ENCODE results near the gene CACNA1I. TPM values are rescaled to one million over a fixed set of nuclear protein-coding genes. Genes with fewer than 3 reads are reported as not detected.
A peak's percentile ranks its signal among the peaks of the same experiment; 100 is the strongest.

The CACNA1I gene
- total RNA-seq, 2 experiments from 2014 or later: 0.36 to 0.57 TPM

DNA sequence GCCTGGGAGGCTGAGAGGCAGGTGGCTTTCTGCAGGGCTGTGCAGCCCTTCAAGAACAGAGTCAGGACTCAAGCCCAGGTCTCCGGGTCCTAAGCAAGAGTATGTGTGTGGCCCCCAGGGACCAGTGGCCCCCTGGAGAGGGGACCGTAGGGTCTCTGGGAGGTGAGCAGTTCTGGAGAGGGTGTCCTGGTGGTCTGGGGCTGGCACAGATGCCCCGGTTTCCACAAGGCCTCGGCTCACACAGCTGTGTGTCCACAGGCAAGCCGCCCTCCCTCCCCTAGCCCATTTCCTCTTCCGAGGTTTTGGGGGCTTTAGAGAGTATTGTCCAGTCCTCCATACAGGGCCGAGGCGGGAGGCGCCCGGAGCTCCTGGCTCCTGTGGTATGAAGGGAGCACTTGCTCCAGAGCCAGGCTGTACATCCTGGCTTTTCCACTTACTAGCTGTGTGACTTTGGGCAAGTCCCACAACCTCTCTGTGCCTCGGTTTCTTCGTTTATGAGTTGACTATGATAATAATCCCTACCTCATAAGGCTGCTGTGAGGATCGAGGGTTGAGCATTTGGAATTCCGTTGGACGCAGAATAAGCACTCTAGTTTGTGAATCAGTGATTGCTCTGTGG, 34.6 kb upstream of the CACNA1I start:
- H3K9me3 Mint-ChIP-seq: no peaks in the 10 kb centered on the region
- H3K27me3 Mint-ChIP-seq: no peaks in the 10 kb centered on the region
- H3K36me3 Mint-ChIP-seq: peaks cover 11% of the 10 kb centered on the region
- POLR2A ChIA-PET: no interaction called here
- H3K4me3 Mint-ChIP-seq: no peak overlapping the region
- no peak for DNase-seq
- H3K4me1 Mint-ChIP-seq (ENCODE audit: low read depth): peaks cover 24% of the 10 kb centered on the region
- intact Hi-C loops (cut with micrococcal nuclease): loop anchor here (10.0 kb wide), 1 partner anchor 781 kb away; the partner anchor contains the start of gene SUN2
- CTCF ChIA-PET: interaction anchor here (1.1 to 14.2 kb wide), 10 partner anchors 9 to 812 kb away, joined by 3 to 387 read pairs (median 12); no protein-coding TSS in a partner anchor
- H3K27ac Mint-ChIP-seq: no peak overlapping the region

DNA sequence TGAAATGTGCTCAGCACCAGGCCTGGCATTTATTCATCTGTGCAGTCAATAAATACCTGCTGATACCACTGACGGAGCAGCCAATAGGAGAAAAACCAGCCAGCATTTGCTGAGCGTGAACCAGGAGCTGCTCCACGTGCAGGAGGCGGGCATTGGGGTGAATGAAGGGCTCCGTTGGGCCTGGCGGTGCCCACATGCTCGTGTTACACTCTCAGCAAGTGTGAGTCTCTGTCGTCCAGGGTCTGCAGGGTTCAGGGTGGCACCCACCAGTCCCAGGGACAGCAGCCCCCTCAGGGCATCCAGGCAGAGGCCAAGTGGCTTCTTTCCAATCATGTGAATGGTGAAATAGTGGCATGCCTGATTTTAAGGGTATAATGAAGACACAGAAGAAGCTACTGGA, 33.8 kb upstream of the CACNA1I start:
- CTCF ChIA-PET: interaction anchor here (1.0 to 10.5 kb wide), 3 partner anchors 487 to 504 kb away, joined by 3 to 206 read pairs (median 56); no protein-coding TSS in a partner anchor
- intact Hi-C loops (cut with micrococcal nuclease): loop anchor here (10.0 kb wide), 1 partner anchor 782 kb away; the partner anchor contains the start of gene SUN2

DNA sequence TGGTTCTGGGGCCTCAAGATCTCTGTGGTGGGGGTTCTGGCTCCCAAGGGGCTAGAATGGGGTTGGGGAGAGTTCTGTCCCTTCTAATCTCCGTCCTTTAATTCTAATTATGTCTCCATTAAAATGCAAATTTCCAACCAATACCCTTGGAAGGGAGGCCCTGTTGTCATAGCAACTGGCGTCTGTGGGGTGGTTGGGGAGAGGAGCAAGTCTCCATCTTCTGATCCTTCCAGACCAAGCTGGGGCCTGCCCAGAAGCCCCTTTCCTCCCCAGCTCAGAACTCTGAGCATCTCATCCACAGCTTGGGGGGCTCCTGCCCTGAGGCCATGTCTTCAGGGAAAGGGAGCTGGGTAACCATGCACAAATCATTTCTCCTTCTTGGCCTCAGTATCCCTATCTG, 32.6 kb upstream of the CACNA1I start:
- Mint-ChIP-seq H3K4me1 (ENCODE audit: low read depth) (peaks cover 7% of the 10 kb centered on the region), H3K36me3 (no peaks in the 10 kb centered on the region), H3K9me3 (no peaks in the 10 kb centered on the region), H3K27me3 (no peaks in the 10 kb centered on the region), H3K27ac (no peak overlapping the region), H3K4me3 (no peak overlapping the region)
- DNase-seq: no peak
- ChIA-PET CTCF (interaction anchor here (5.0 to 10.5 kb wide), 2 partner anchors 486 to 498 kb away, joined by 56 to 206 read pairs; no protein-coding TSS in a partner anchor), POLR2A (no interaction called here)
- intact Hi-C loops (cut with micrococcal nuclease): loop anchor here (10.0 kb wide), 1 partner anchor 783 kb away; the partner anchor contains the start of gene SUN2

More for the DNA sequence above, 33.8 kb upstream of the CACNA1I start:
- no peaks in the 10 kb centered on the region for H3K9me3 Mint-ChIP-seq
- no peaks in the 10 kb centered on the region for H3K27me3 Mint-ChIP-seq
- no peak overlapping the region for H3K4me3 Mint-ChIP-seq
- peaks cover 16% of the 10 kb centered on the region for H3K4me1 Mint-ChIP-seq (ENCODE audit: low read depth)
- POLR2A ChIA-PET: no interaction called here
- no peak for DNase-seq
- peaks cover 7% of the 10 kb centered on the region for H3K36me3 Mint-ChIP-seq
- H3K27ac Mint-ChIP-seq: no peak overlapping the region

DNA sequence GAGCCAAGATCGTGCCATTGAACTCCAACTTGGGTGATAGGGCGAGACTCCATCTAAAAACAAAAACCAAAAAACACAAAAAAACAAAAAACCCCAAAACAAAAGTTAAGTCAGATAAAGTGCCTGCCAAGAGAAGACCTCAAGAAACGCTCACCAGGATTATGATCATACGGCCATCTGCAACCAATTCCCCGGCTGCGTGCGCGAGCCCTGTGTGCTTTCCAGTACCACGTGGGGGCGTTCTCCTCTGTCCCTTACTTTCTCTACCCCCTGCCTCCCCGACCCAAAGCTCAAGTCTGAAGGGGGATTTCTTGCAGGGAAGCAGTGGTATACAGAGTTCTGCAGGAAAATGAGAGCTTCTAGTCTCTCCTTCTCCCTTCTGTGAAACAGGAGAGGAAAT, 27.5 kb upstream of the CACNA1I start:
- CTCF ChIA-PET: interaction anchor here (1.1 to 2.1 kb wide), 3 partner anchors 9 to 482 kb away, joined by 3 to 12 read pairs (median 8); no protein-coding TSS in a partner anchor
- peak; percentile 50 for DNase-seq
- POLR2A ChIA-PET: no interaction called here
- Mint-ChIP-seq H3K4me1 (ENCODE audit: low read depth) (peaks cover 14% of the 10 kb centered on the region), H3K9me3 (no peaks in the 10 kb centered on the region), H3K36me3 (no peaks in the 10 kb centered on the region), H3K27ac (no peak overlapping the region), H3K27me3 (peaks cover 28% of the 10 kb centered on the region), H3K4me3 (no peak overlapping the region)
- intact Hi-C loops (cut with micrococcal nuclease): no loop called here

DNA sequence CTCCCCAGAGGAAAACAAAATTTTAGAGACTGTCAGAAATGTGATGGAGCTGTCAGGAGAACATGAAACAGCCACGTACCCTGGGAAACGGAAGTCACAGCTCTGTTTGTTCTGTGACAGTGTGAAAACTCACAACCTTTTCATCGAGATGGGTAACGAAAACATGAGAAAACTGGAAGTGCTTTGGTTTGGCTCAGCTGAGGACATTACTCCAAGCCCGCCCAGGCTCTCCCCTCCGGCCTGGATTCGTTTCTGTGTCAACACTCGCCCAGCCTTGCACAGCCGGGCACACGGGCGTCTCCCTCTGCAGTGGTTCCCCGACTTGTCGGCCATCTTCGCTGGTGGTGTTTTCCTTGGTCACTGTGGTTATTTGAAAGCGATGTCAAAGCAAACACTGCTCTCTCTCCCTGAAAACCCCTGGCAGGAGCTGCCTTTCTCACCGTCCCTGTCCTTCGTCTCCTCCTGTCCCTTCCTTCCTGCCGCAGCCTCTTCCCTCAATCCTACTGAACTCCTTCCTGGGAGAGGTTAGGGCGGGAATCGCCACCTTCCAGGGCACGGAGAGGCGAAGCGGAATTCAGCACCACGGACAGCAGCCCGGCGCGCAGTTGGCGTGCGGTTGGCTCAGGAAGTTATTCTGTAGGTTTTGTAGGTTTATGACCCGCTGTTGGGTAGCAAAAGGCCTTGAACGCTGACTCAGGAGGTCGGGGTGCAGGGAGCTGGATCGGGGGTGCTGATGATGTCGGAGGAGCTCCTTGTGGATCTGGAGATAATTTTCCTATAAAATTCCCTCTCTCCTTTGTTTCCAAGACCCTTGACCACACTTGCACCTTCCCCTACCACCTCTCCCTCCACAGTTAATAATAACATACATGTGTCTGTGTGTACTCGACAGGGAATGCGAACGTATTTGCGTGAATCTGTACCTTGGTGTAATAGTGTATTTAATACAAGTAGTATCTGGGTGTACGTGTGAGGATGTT, 24.9 kb upstream of the CACNA1I start:
- Mint-ChIP-seq H3K27ac (peak overlapping the region; percentile 15), H3K36me3 (no peaks in the 10 kb centered on the region), H3K4me3 (no peak overlapping the region), H3K9me3 (no peaks in the 10 kb centered on the region), H3K4me1 (ENCODE audit: low read depth) (peaks cover 14% of the 10 kb centered on the region), H3K27me3 (peaks cover 29% of the 10 kb centered on the region)
- peak; percentile 79 for DNase-seq
- intact Hi-C loops (cut with micrococcal nuclease): no loop called here
- CTCF ChIA-PET: interaction anchor here (0.8 to 1.7 kb wide), 5 partner anchors 11 to 490 kb away, joined by 3 to 12 read pairs (median 3); no protein-coding TSS in a partner anchor
- POLR2A ChIA-PET: no interaction called here

DNA sequence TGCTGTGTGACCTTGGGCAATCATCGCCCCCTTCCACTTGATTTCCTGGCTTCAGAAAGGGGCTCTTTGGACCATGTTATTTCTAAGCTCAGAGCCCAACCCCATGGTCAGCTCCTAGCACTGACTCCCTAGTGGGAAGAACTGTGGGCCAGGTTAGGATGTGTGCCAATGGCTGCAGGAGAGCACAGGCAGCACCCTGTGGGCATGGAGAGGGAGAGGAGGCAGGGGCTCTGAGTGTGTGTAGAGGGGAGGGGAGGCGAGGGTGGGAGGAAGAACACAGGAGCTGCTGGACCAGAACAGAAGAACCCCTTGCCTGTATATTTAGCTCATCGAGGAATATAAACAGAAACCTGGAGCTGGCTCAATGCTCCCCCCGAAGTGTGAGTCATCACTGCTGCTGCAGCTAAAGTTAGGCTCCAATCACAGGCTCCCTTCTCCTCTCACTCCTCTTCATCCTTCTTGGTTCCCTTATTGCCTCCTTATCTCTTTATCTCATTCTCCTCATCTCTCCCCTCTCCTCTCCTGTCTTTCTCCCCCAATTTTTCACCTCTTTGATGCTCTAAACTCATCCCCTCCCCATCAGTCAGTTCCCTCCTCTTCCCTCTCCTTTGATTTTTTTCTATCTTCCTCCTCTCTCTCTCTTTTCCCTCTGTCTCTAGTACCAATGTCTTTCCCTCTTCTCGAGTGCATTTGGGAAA, 23.5 kb upstream of the CACNA1I start:
- no peak for DNase-seq
- intact Hi-C loops (cut with micrococcal nuclease): no loop called here
- POLR2A ChIA-PET: no interaction called here
- Mint-ChIP-seq H3K27ac (no peak overlapping the region), H3K4me1 (ENCODE audit: low read depth) (peaks cover 14% of the 10 kb centered on the region), H3K27me3 (peaks cover 34% of the 10 kb centered on the region), H3K4me3 (no peak overlapping the region), H3K36me3 (no peaks in the 10 kb centered on the region), H3K9me3 (no peaks in the 10 kb centered on the region)
- CTCF ChIA-PET: interaction anchor here (1.0 kb wide), 1 partner anchor 13 kb away, joined by 3 read pairs; no protein-coding TSS in a partner anchor

DNA sequence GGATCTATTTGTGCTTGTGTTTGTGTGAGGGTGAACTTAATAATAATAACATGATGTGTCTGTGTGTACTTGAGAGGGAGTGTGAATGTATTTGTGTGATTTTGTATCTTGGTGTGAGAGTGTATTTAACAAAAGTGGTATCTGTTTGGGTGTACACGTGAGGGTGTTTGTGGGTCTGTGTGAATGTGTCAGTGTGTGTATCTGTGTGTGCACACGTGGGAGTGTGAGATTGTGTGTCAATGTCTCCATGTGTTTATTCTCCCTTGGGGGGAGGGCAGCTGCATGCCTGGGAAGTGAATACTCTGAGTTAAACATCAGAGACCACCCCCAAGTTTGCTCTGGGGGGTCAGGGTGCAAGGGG, 23.0 kb upstream of the CACNA1I start:
- Mint-ChIP-seq H3K4me1 (ENCODE audit: low read depth) (peaks cover 14% of the 10 kb centered on the region), H3K4me3 (no peak overlapping the region)
- intact Hi-C loops (cut with micrococcal nuclease): no loop called here

DNA sequence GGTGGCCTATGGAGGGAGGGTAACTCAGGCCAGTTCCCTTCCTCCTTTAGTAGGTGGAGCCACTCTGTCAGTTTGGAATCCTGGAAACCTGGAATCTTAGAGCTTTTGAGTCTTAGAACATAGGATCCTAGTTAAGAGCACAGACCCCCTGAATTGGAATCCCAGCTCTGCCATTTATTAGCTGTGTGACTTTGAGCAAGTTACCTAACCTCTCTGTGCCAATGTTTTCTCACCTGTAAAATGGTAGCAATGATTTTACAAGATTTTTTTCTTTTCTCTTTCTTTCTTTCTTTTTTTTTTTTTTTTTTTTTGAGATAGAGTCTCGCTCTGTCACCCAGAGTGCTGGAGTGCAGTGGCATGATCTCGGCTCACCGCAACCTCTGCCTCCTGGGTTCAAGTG, 17.1 kb upstream of the CACNA1I start:
- CTCF ChIA-PET: no interaction called here
- POLR2A ChIA-PET: no interaction called here
- Mint-ChIP-seq H3K27me3 (peaks cover 31% of the 10 kb centered on the region), H3K9me3 (no peaks in the 10 kb centered on the region), H3K4me1 (ENCODE audit: low read depth) (peaks cover 4% of the 10 kb centered on the region), H3K4me3 (no peak overlapping the region), H3K36me3 (no peaks in the 10 kb centered on the region), H3K27ac (no peak overlapping the region)
- intact Hi-C loops (cut with micrococcal nuclease): no loop called here
- no peak for DNase-seq

More for the DNA sequence above, 23.0 kb upstream of the CACNA1I start:
- Mint-ChIP-seq H3K36me3 (no peaks in the 10 kb centered on the region), H3K9me3 (no peaks in the 10 kb centered on the region), H3K27me3 (peaks cover 35% of the 10 kb centered on the region), H3K27ac (no peak overlapping the region)
- ChIA-PET POLR2A (no interaction called here), CTCF (no interaction called here)
- DNase-seq: no peak

DNA sequence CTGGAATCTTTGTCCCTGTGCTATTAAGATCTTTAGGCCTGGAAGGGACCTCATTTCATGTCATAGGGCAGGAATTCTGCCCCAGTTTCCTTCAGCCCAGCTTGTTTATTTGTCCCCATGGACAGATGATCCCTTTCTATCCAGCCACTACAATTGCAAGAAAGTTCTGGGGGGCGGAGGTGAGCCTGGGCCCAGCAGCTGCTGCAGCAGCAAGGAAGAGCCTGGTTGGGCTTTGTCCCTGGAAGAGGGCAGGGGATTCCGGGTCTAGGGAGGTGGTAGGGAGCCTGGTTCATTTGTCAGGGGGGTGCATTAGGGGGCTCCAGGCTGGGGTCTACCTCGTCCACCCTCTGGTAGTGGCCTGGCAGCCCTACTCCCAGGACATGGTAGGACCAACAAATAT, 16.4 kb upstream of the CACNA1I start:
- intact Hi-C loops (cut with micrococcal nuclease): no loop called here
- H3K4me1 Mint-ChIP-seq (ENCODE audit: low read depth): peaks cover 7% of the 10 kb centered on the region
- no peak overlapping the region for H3K4me3 Mint-ChIP-seq
- CTCF ChIA-PET: interaction anchor here (0.9 kb wide), 1 partner anchor 20 kb away, joined by 3 read pairs; no protein-coding TSS in a partner anchor
- peaks cover 35% of the 10 kb centered on the region for H3K27me3 Mint-ChIP-seq
- H3K36me3 Mint-ChIP-seq: no peaks in the 10 kb centered on the region
- no peak overlapping the region for H3K27ac Mint-ChIP-seq
- no peak for DNase-seq
- H3K9me3 Mint-ChIP-seq: no peaks in the 10 kb centered on the region
- POLR2A ChIA-PET: no interaction called here

DNA sequence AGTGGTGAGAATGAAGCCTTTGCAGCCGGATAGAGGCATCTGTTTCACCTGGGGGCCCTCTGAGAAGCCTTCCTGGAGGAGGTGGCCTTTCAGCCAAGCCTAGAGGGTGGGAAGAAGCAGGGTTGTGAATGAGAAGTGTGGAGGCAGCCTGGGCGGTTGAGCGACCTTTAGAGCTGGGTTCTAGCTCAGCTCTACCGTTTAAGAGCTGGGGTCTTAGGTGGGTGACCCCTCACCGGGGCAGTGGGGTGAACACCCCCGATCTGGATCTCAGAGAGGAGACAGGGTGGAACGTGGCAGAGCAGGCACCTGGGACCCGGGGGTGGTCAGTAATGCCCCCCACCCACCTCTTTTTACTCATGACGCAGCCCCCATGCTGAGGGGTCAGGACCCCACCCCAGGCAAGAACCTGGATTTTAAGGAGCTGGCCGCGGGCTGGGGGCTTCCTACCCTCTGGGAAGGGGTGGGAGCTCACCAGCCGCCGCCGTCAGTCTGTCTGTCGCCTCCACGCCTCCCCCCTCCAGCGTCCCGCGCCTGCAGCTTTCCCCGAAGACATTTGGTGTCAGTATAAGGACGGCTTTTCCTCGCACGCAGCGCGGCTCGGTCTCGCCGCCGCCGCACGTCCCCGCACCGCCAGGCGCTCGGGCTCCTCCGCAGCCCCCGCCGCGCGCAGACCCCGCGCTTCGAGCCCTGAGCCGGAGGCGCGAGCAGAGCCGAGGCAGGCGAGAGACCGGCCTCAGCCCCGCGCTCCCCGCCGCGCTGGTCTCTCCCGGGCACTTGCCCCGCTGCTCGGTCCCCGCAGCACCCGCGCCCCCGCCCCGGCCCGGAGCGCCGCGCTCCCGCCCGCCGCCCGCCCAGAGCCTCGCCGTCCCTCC, 13.3 kb upstream of the CACNA1I start:
- POLR2A ChIA-PET: no interaction called here
- H3K9me3 Mint-ChIP-seq: no peaks in the 10 kb centered on the region
- peak; percentile 58 for DNase-seq
- no peak overlapping the region for H3K27ac Mint-ChIP-seq
- intact Hi-C loops (cut with micrococcal nuclease): no loop called here
- no peaks in the 10 kb centered on the region for H3K36me3 Mint-ChIP-seq
- peaks cover 30% of the 10 kb centered on the region for H3K27me3 Mint-ChIP-seq
- CTCF ChIA-PET: interaction anchor here (0.7 to 5.3 kb wide), 6 partner anchors 23 to 487 kb away, joined by 3 to 37 read pairs (median 4); no protein-coding TSS in a partner anchor
- H3K4me3 Mint-ChIP-seq: peak overlapping the region; percentile 12
- peaks cover 7% of the 10 kb centered on the region for H3K4me1 Mint-ChIP-seq (ENCODE audit: low read depth)

DNA sequence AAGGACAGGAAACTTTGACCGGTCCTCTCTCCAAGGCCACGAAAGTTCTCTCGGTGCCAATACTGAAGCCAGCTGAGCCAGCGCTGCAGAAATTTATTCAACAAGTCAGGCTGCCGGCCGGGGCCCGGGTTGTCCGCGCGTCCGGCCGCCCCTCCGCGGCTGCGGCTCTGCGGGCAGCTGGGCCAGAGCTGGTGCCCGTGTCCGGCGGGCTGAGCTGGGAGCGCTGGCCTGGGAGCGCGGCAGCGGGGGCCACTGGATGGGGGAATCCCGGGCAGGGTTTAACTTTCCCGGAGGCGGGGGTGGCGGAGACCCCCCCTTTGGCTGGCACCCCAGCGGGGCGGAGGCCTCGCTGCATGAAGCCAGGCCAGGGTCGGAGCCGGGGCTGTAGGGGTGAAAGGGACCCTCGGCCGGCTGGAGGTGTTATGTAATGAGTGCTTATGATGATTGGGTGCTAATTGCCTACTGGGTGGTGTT, 12.3 kb upstream of the CACNA1I start:
- POLR2A ChIA-PET: no interaction called here
- CTCF ChIA-PET: interaction anchor here (0.6 to 5.3 kb wide), 4 partner anchors 23 to 467 kb away, joined by 3 to 37 read pairs (median 4); no protein-coding TSS in a partner anchor
- intact Hi-C loops (cut with micrococcal nuclease): no loop called here
- Mint-ChIP-seq H3K27me3 (peaks cover 22% of the 10 kb centered on the region), H3K36me3 (no peaks in the 10 kb centered on the region), H3K4me1 (ENCODE audit: low read depth) (peaks cover 7% of the 10 kb centered on the region), H3K27ac (no peak overlapping the region), H3K4me3 (peak overlapping the region; percentile 26), H3K9me3 (no peaks in the 10 kb centered on the region)
- no peak for DNase-seq

All from activated CD4-positive, alpha-beta memory T cell treated with anti-CD3 and anti-CD28 coated beads for 36 hours (primary cell).